Neural cell (in vitro differentiated cells): ENCODE results near the gene C18orf32.

Source experiments
- CTCF ChIP-seq: fragments of 450-650 bp; IDR thresholded peaks from 2 replicates; pipeline ENCODE4 v1.5.1; 2014; ENCODE audit warnings: antibody characterized with exemption, mild to moderate bottlenecking, moderate library complexity; ENCODE audit not compliant: poor library complexity, severe bottlenecking
- EP300 ChIP-seq: fragments of 450-650 bp; conservative IDR thresholded peaks from 2 replicates; pipeline ENCODE4 v1.6.1; 2014; ENCODE audit warnings: antibody characterized with exemption, mild to moderate bottlenecking, moderate library complexity; ENCODE audit not compliant: poor library complexity, severe bottlenecking
- MXI1 ChIP-seq: fragments of 450-650 bp; conservative IDR thresholded peaks from 2 replicates; pipeline ENCODE4 v1.6.1; 2014; ENCODE audit warnings: antibody characterized with exemption, mild to moderate bottlenecking; ENCODE audit not compliant: poor library complexity, severe bottlenecking
- POLR2AphosphoS5 ChIP-seq: IDR thresholded peaks from 2 replicates; pipeline ENCODE4 v1.6.1; 2012
- SMC3 ChIP-seq: fragments of 450-650 bp; conservative IDR thresholded peaks from 2 replicates; pipeline ENCODE4 v1.6.1; 2014; ENCODE audit warnings: antibody characterized with exemption, mild to moderate bottlenecking, moderate library complexity; ENCODE audit not compliant: poor library complexity
- TAF1 ChIP-seq: IDR thresholded peaks from 2 replicates; pipeline ENCODE4 v1.6.1; 2012; ENCODE audit warnings: low read depth

DNA sequence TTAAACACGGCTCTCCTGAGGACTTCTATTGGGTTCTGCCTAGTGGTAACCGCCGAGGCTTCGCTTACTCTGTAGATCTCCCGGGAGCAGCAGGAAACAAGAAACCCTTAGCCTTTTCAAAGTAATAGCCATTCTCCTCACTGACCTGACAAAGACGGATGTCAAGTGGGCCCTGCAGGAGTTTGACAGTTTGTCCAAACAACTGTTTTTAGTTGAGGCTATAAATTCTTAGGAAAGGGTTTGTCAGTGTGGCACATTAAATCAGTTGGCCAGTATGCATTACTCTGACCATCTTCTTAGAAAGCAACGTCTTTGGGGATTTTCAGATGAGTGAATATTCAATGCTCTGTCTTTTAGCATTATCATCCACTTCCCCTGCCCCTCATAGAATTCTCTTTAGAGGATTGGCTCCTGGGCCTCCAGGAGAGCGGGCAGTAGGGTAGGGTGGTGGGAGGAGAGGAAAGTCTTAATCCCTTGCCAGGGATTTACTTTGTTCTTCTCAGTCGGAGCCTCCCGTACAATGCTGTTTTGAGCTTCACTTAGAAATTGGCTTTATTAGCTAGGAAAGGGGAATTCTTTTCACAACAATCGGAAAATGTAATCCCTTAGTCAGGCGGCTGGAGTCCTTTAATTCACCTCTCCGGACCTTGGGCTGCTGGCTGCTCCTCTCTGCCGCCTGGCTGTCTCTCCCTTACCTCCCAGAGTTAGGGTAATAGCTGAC, 13.3 kb upstream of the C18orf32 start:
- TF ChIP-seq CTCF = peak; percentile 30
- TF ChIP-seq POLR2AphosphoS5 = peak; percentile 75
- TF ChIP-seq EP300 = peak; percentile 69
- TF ChIP-seq SMC3 = no peak
- no peak for TF ChIP-seq MXI1
- TF ChIP-seq TAF1 = no peak
